H9 (cell line): ENCODE data around the gene PPARG. TPM values are rescaled to one million over a fixed set of nuclear protein-coding genes. Genes with fewer than 3 reads are reported as not detected.

Experiments
- DNase-seq: peaks from one replicate; pipeline ENCODE4 v3.0.0-alpha.2; 2017
- H2AFZ ChIP-seq: one replicate; pipeline ENCODE4 v1.6.1; 2013; ENCODE audit warnings: mild to moderate bottlenecking, low read length, control low read depth, moderate library complexity
- H2AK5ac ChIP-seq: 2 replicates; pipeline ENCODE4 v1.6.1; 2013; ENCODE audit warnings: low read length, control low read depth, mixed read lengths; ENCODE audit not compliant: insufficient read length
- H2BK120ac ChIP-seq: one replicate; pipeline ENCODE4 v1.6.1; 2013; ENCODE audit warnings: low read depth, mild to moderate bottlenecking, low read length, control low read depth, inconsistent platforms; ENCODE audit not compliant: poor library complexity, severe bottlenecking
- H2BK12ac ChIP-seq: 2 replicates; pipeline ENCODE4 v1.6.1; 2013; ENCODE audit warnings: low read length, control low read depth, mixed read lengths, low read depth; ENCODE audit not compliant: insufficient read length
- H2BK15ac ChIP-seq: 2 replicates; pipeline ENCODE4 v1.6.1; 2013; ENCODE audit warnings: low read depth, low read length, control low read depth
- H2BK20ac ChIP-seq: one replicate; pipeline ENCODE4 v1.6.1; 2013; ENCODE audit warnings: low read depth, mild to moderate bottlenecking, low read length, control low read depth, inconsistent platforms; ENCODE audit not compliant: poor library complexity, severe bottlenecking
- H2BK5ac ChIP-seq: 2 replicates; pipeline ENCODE4 v1.6.1; 2013; ENCODE audit warnings: low read length, control low read depth, mixed read lengths; ENCODE audit not compliant: insufficient read length
- H3K14ac ChIP-seq: 2 replicates; pipeline ENCODE4 v1.6.1; 2013; ENCODE audit warnings: low read length, control low read depth; ENCODE audit not compliant: insufficient read depth
- H3K18ac ChIP-seq: 2 replicates; pipeline ENCODE4 v1.6.1; 2013; ENCODE audit warnings: low read depth, mild to moderate bottlenecking, mixed read lengths, low read length, control low read depth; ENCODE audit not compliant: insufficient read length
- H3K23ac ChIP-seq: 2 replicates; pipeline ENCODE4 v1.6.1; 2013; ENCODE audit warnings: low read length, control low read depth, mixed read lengths, low read depth; ENCODE audit not compliant: insufficient read length
- H3K23me2 ChIP-seq: 2 replicates; pipeline ENCODE4 v1.6.1; 2013; ENCODE audit warnings: low read depth, mild to moderate bottlenecking, mixed read lengths, low read length, control low read depth; ENCODE audit not compliant: insufficient read length, poor library complexity, severe bottlenecking
- H3K27ac ChIP-seq: 2 replicates; pipeline ENCODE4 v1.5.1; 2013; ENCODE audit warnings: low read length, control low read depth, mixed read lengths, low read depth; ENCODE audit not compliant: insufficient read length
- H3K27me3 ChIP-seq: 2 replicates; pipeline ENCODE4 v1.6.1; 2013; ENCODE audit warnings: low read length, control low read depth, inconsistent platforms; ENCODE audit not compliant: insufficient read depth
- H3K4ac ChIP-seq: 2 replicates; pipeline ENCODE4 v1.6.1; 2013; ENCODE audit warnings: low read depth, mild to moderate bottlenecking, control low read depth, inconsistent platforms, low read length, moderate library complexity
- H3K4me1 ChIP-seq: 2 replicates; pipeline ENCODE4 v1.6.1; 2013; ENCODE audit warnings: low read length, control low read depth, inconsistent platforms; ENCODE audit not compliant: insufficient read depth
- H3K4me2 ChIP-seq: 2 replicates; pipeline ENCODE4 v1.6.1; 2013; ENCODE audit warnings: low read length, control low read depth, mixed read lengths; ENCODE audit not compliant: insufficient read length, insufficient read depth
- H3K56ac ChIP-seq: 2 replicates; pipeline ENCODE4 v1.6.1; 2013; ENCODE audit warnings: low read depth, mild to moderate bottlenecking, mixed read lengths, low read length, control low read depth; ENCODE audit not compliant: insufficient read length
- H3K79me1 ChIP-seq: 2 replicates; pipeline ENCODE4 v1.6.1; 2013; ENCODE audit warnings: low read depth, mild to moderate bottlenecking, moderate library complexity, low read length, control low read depth, inconsistent platforms; ENCODE audit not compliant: insufficient read depth, poor library complexity, severe bottlenecking
- H3K79me2 ChIP-seq: 2 replicates; pipeline ENCODE4 v1.6.1; 2013; ENCODE audit warnings: low read length, control low read depth, inconsistent platforms; ENCODE audit not compliant: insufficient read depth
- H3K9ac ChIP-seq: 2 replicates; pipeline ENCODE4 v1.6.1; 2013; ENCODE audit warnings: low read length, control low read depth, mixed read lengths; ENCODE audit not compliant: insufficient read length; ENCODE audit errors: extremely low read depth
- H3K9me3 ChIP-seq: one replicate; pipeline ENCODE4 v1.6.1; 2013; ENCODE audit warnings: low read depth, low read length, inconsistent platforms; ENCODE audit not compliant: control insufficient read depth
- H3T11ph ChIP-seq: one replicate; pipeline ENCODE4 v1.6.1; 2013; ENCODE audit warnings: mild to moderate bottlenecking, low read length, control low read depth, inconsistent platforms
- H4K20me1 ChIP-seq: one replicate; pipeline ENCODE4 v1.6.1; 2013; ENCODE audit not compliant: control insufficient read depth, insufficient read length, insufficient read depth
- H4K5ac ChIP-seq: 2 replicates; pipeline ENCODE4 v1.6.1; 2013; ENCODE audit warnings: low read depth, mild to moderate bottlenecking, mixed read lengths, low read length, control low read depth; ENCODE audit not compliant: insufficient read length
- H4K8ac ChIP-seq: replicated peaks from 2 replicates; pipeline ENCODE4 v1.6.1; 2013; ENCODE audit warnings: low read length, control low read depth, mixed read lengths, low read depth; ENCODE audit not compliant: insufficient read length
- H4K91ac ChIP-seq: 2 replicates; pipeline ENCODE4 v1.6.1; 2013; ENCODE audit warnings: low read depth, mild to moderate bottlenecking, moderate library complexity, mixed read lengths, low read length, control low read depth; ENCODE audit not compliant: insufficient read length
- H3K27ac Mint-ChIP-seq, 3 experiments: 2 replicates in 2 of 3; 3 replicates in 1 of 3; pipeline ENCODE4 v1.8.0; 2020 to 2021; ENCODE audit warnings: mixed read lengths in 3 of 3, mild to moderate bottlenecking in 1 of 3, moderate library complexity in 1 of 3
- H3K27me3 Mint-ChIP-seq: 2 replicates; pipeline ENCODE4 v1.8.0; 2021; ENCODE audit warnings: low read depth, mild to moderate bottlenecking, moderate library complexity, mixed read lengths
- H3K36me3 Mint-ChIP-seq, 3 experiments: 2 replicates in 2 of 3; 3 replicates in 1 of 3; pipeline ENCODE4 v1.8.0; 2020 to 2021; ENCODE audit warnings: low read depth in 3 of 3, mixed read lengths in 3 of 3; ENCODE audit not compliant: insufficient read depth in 1 of 3
- H3K4me1 Mint-ChIP-seq, 2 experiments: 2 replicates each; pipeline ENCODE4 v1.8.0; 2020; ENCODE audit warnings: mixed read lengths in 2 of 2
- H3K4me3 Mint-ChIP-seq, 2 experiments: 2 replicates in 1 of 2; 3 replicates in 1 of 2; pipeline ENCODE4 v1.8.0; 2020 to 2021; ENCODE audit warnings: mild to moderate bottlenecking in 2 of 2, mixed read lengths in 2 of 2, moderate library complexity in 1 of 2
- H3K9me3 Mint-ChIP-seq, 2 experiments: 2 replicates in 1 of 2; 3 replicates in 1 of 2; pipeline ENCODE4 v1.8.0; 2020; ENCODE audit warnings: mild to moderate bottlenecking in 2 of 2, mixed read lengths in 2 of 2, moderate library complexity in 1 of 2
- WGBS: extraction: QIAGEN DNeasy Blood & Tissue Kit; methylation state at CpG from one replicate; pipeline ENCODE4 v1.1.7; 2013; ENCODE audit warnings: missing lambda C conversion rate, low lambda C conversion rate, mixed read lengths; ENCODE audit not compliant: insufficient read length; ENCODE audit errors: extremely low coverage; 5-methylcytosine and 5-hydroxymethylcytosine counted together
- total RNA-seq: library from RNA; stranded (reverse); gene quantifications from 2 replicates; pipeline ENCODE4 v1.2.1, GENCODE V29; 2021
- TF ChIP-seq, protein P1 (sequence below): fragments of 200-600 bp; sonication (generic); conservative IDR thresholded peaks from 3 replicates; pipeline ENCODE4 v1.8.0; 2021; ENCODE audit warnings: antibody characterized with exemption, mild to moderate bottlenecking

PPARG gene
- total RNA-seq, 1 experiment from 2014 or later = 0.42 TPM

DNA sequence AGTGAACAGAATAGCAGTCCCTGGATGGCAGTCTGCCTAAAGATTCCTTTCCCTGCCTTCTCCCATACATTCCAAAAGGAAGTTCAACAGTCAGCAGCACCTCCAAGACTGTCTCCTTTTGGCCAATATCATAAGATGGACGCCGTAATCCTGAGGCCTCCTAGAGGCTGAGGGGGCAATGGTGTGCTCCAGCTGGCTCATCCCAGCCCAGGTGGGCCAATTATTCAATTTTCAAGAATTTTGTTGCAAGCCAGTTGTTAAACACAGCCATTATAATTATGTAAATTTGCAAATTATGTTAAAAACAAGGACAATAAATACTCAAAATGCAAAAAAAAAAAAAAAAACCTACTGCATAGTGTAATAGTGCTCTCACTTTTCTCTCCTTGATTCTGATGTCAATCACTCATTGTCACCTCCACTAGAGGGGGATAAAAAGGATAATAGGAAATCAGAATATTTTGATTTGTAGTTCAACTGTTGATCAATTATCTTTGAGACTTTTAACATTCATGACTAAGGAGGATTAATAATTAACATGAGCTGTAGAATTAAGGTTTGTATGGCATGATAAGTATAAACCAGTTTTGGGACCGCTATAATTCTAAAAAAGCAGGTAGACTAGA is 40.1 kb downstream of the PPARG start:
- Histone ChIP-seq H2AK5ac (no peak overlapping the region), H3K9me3 (no peaks in the 10 kb centered on the region), H3K27ac (no peak overlapping the region), H3K18ac (no peak overlapping the region), H4K5ac (no peak overlapping the region), H3K23ac (no peak overlapping the region), H3K9ac (no peak overlapping the region), H3K4me1 (no peaks in the 10 kb centered on the region; the same call in 1 of the 2 replicates), H3K14ac (no peak overlapping the region), H2BK20ac (no peak overlapping the region), H2BK5ac (no peak overlapping the region), H3K79me2 (no peaks in the 10 kb centered on the region), H3K56ac (no peak overlapping the region), H2BK12ac (no peak overlapping the region), H4K8ac (peak overlapping the region; percentile 71), H3K23me2 (no peaks in the 10 kb centered on the region), H4K20me1 (no peaks in the 10 kb centered on the region), H3K79me1 (no peaks in the 10 kb centered on the region), H3T11ph (no peak overlapping the region), H2AFZ (no peak overlapping the region), H3K27me3 (no peaks in the 10 kb centered on the region), H4K91ac (no peak overlapping the region), H2BK120ac (no peak overlapping the region), H3K4ac (no peak overlapping the region), H2BK15ac (no peak overlapping the region), H3K4me2 (no peak overlapping the region)
- no peak overlapping the region for H3K27ac Mint-ChIP-seq
- peaks cover 13% of the 10 kb centered on the region in 2 experiments for H3K4me1 Mint-ChIP-seq
- H3K36me3 Mint-ChIP-seq = no peaks in the 10 kb centered on the region
- no peak overlapping the region for H3K4me3 Mint-ChIP-seq
- H3K9me3 Mint-ChIP-seq = no peaks in the 10 kb centered on the region
- no peak for DNase-seq
- H3K27me3 Mint-ChIP-seq = no peaks in the 10 kb centered on the region
- TF ChIP-seq, protein P1, sequence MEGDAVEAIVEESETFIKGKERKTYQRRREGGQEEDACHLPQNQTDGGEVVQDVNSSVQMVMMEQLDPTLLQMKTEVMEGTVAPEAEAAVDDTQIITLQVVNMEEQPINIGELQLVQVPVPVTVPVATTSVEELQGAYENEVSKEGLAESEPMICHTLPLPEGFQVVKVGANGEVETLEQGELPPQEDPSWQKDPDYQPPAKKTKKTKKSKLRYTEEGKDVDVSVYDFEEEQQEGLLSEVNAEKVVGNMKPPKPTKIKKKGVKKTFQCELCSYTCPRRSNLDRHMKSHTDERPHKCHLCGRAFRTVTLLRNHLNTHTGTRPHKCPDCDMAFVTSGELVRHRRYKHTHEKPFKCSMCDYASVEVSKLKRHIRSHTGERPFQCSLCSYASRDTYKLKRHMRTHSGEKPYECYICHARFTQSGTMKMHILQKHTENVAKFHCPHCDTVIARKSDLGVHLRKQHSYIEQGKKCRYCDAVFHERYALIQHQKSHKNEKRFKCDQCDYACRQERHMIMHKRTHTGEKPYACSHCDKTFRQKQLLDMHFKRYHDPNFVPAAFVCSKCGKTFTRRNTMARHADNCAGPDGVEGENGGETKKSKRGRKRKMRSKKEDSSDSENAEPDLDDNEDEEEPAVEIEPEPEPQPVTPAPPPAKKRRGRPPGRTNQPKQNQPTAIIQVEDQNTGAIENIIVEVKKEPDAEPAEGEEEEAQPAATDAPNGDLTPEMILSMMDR = peak; percentile 39; the same call in 2 of the 3 replicates
- no CpG with 5 or more reads among the region's 3 CpGs for WGBS
